ENCODE data around the gene LDLRAD4.

The LDLRAD4 gene

GRCh38 chr18:13218368-13218991 lies at the start of gene LDLRAD4:
TSS of gene LDLRAD4 (plus strand) at chr18:13218760.
- Histone ChIP-seq H3K27ac (ENCODE audit: low read depth, low read length) (no peak within 1 kb of the TSS), H3K9ac (ENCODE audit: low read depth in 1 of 2, low read length in 2 of 2) (peak within 1 kb of the TSS; percentile 44 to 84), H3K27me3 (ENCODE audit: control insufficient read depth in 1 of 2, insufficient read depth in 2 of 2, low read length in 2 of 2) (no peaks in the 10 kb centered on the region), H3K36me3 (ENCODE audit: control insufficient read depth in 1 of 2, insufficient read depth in 2 of 2, low read length in 2 of 2) (no peaks in the 10 kb centered on the region), H3K9me3 (ENCODE audit: control insufficient read depth in 1 of 2, low read length in 2 of 2) (no peaks in the 10 kb centered on the region), H3K4me1 (ENCODE audit: control insufficient read depth in 1 of 2, insufficient read depth in 2 of 2, low read length in 2 of 2) (peaks cover 48 to 52% of the 10 kb centered on the region in 2 donors), H3K4me3 (ENCODE audit: low read depth in 1 of 2, low read length in 2 of 2) (peak within 1 kb of the TSS; percentile 65 to 68)

DNA sequence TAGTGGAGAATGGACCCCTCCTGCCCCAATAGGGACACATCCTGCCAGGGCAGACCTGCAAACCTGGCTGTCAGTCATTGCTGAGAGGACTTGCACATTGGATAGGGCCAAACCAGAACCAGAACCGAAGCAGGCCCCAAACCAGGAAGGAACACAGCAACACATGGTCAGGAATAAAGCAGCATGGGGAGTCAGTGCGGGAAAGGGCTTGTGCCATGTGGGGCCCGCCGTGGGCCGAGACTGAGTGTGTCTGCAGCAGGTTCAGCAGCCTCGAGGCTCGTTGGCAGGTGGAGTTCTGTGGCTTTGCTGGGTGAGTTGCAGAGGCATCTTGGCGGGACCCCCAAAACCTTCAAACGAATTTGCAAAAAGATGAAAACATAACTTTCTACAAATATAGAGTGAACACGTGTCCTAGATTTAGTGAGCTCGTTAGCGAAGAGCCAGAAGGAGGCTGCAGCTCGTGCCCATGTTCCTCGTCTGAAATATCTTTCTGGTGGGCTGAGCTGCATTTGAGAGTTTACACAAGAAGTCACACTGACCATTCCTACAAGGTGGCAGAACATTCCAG lies 44.9 kb upstream of the LDLRAD4 start:
- H3K4me1 ChIP-seq (ENCODE audit: control insufficient read depth in 1 of 2, insufficient read depth in 2 of 2, low read length in 2 of 2), result peaks cover 11 to 23% of the 10 kb centered on the region in 2 donors
- H3K4me3 ChIP-seq (ENCODE audit: low read depth in 1 of 2, low read length in 2 of 2), result no peak overlapping the region
- H3K27ac ChIP-seq (ENCODE audit: low read depth, low read length), result no peak overlapping the region
- H3K9me3 ChIP-seq (ENCODE audit: control insufficient read depth in 1 of 2, low read length in 2 of 2), result no peaks in the 10 kb centered on the region
- no peak overlapping the region for H3K9ac ChIP-seq (ENCODE audit: low read depth in 1 of 2, low read length in 2 of 2)
- no peaks in the 10 kb centered on the region for H3K36me3 ChIP-seq (ENCODE audit: control insufficient read depth in 1 of 2, insufficient read depth in 2 of 2, low read length in 2 of 2)
- no peaks in the 10 kb centered on the region for H3K27me3 ChIP-seq (ENCODE audit: control insufficient read depth in 1 of 2, insufficient read depth in 2 of 2, low read length in 2 of 2)

- no peaks in the 10 kb centered on the region for H3K27me3 ChIP-seq (ENCODE audit: control insufficient read depth in 1 of 2, insufficient read depth in 2 of 2, low read length in 2 of 2)
- no peak overlapping the region for H3K27ac ChIP-seq (ENCODE audit: low read depth, low read length)
- H3K4me3 ChIP-seq (ENCODE audit: low read depth in 1 of 2, low read length in 2 of 2), result no peak overlapping the region
- no peaks in the 10 kb centered on the region for H3K9me3 ChIP-seq (ENCODE audit: control insufficient read depth in 1 of 2, low read length in 2 of 2)
- no peak overlapping the region for H3K9ac ChIP-seq (ENCODE audit: low read depth in 1 of 2, low read length in 2 of 2)
- H3K4me1 ChIP-seq (ENCODE audit: control insufficient read depth in 1 of 2, insufficient read depth in 2 of 2, low read length in 2 of 2), result peaks cover 22 to 37% of the 10 kb centered on the region in 2 donors
- no peaks in the 10 kb centered on the region for H3K36me3 ChIP-seq (ENCODE audit: control insufficient read depth in 1 of 2, insufficient read depth in 2 of 2, low read length in 2 of 2)
These were observed 43.3 kb upstream of the LDLRAD4 start for GRCh38 chr18:13175266-13175665.

GRCh38 chr18:13175754-13176210 lies 42.8 kb upstream of the LDLRAD4 start:
- H3K4me1 ChIP-seq (ENCODE audit: control insufficient read depth in 1 of 2, insufficient read depth in 2 of 2, low read length in 2 of 2), result peaks cover 22 to 37% of the 10 kb centered on the region in 2 donors
- no peaks in the 10 kb centered on the region for H3K27me3 ChIP-seq (ENCODE audit: control insufficient read depth in 1 of 2, insufficient read depth in 2 of 2, low read length in 2 of 2)
- no peak overlapping the region for H3K4me3 ChIP-seq (ENCODE audit: low read depth in 1 of 2, low read length in 2 of 2)
- H3K27ac ChIP-seq (ENCODE audit: low read depth, low read length), result no peak overlapping the region
- H3K36me3 ChIP-seq (ENCODE audit: control insufficient read depth in 1 of 2, insufficient read depth in 2 of 2, low read length in 2 of 2), result no peaks in the 10 kb centered on the region
- no peaks in the 10 kb centered on the region for H3K9me3 ChIP-seq (ENCODE audit: control insufficient read depth in 1 of 2, low read length in 2 of 2)
- H3K9ac ChIP-seq (ENCODE audit: low read depth in 1 of 2, low read length in 2 of 2), result no peak overlapping the region

DNA sequence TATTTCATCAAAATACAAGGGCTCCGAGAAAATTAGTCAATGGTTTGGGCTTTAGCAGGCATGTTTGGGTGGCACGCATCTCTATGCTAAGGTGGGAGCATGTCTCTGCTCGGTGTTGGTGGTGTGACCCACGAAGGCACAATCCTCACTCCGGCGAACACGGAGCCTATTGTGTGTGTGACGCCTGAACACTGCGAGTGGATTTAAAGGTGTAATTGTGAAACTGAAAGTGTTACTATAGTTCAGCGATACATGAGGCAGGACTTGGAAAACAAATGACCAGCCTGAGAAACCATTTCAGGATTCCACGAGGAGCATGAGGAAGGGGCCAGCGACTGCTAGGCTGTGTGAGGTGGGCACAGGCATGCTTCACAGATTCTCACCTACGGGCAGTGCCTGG lies 41.7 kb upstream of the LDLRAD4 start:
- Histone ChIP-seq H3K9ac (ENCODE audit: low read depth in 1 of 2, low read length in 2 of 2) (peak overlapping the region; percentile 54 to 63), H3K9me3 (ENCODE audit: control insufficient read depth in 1 of 2, low read length in 2 of 2) (no peaks in the 10 kb centered on the region), H3K4me3 (ENCODE audit: low read depth in 1 of 2, low read length in 2 of 2) (peak overlapping the region; percentile 65 to 71), H3K27ac (ENCODE audit: low read depth, low read length) (no peak overlapping the region), H3K4me1 (ENCODE audit: control insufficient read depth in 1 of 2, insufficient read depth in 2 of 2, low read length in 2 of 2) (peaks cover 22 to 40% of the 10 kb centered on the region in 2 donors), H3K36me3 (ENCODE audit: control insufficient read depth in 1 of 2, insufficient read depth in 2 of 2, low read length in 2 of 2) (no peaks in the 10 kb centered on the region), H3K27me3 (ENCODE audit: control insufficient read depth in 1 of 2, insufficient read depth in 2 of 2, low read length in 2 of 2) (no peaks in the 10 kb centered on the region)

GRCh38 chr18:13178197-13178596 lies 40.4 kb upstream of the LDLRAD4 start:
- Histone ChIP-seq H3K4me3 (ENCODE audit: low read depth in 1 of 2, low read length in 2 of 2) (no peak overlapping the region), H3K9ac (ENCODE audit: low read depth in 1 of 2, low read length in 2 of 2) (no peak overlapping the region), H3K36me3 (ENCODE audit: control insufficient read depth in 1 of 2, insufficient read depth in 2 of 2, low read length in 2 of 2) (no peaks in the 10 kb centered on the region), H3K9me3 (ENCODE audit: control insufficient read depth in 1 of 2, low read length in 2 of 2) (no peaks in the 10 kb centered on the region), H3K27ac (ENCODE audit: low read depth, low read length) (no peak overlapping the region), H3K4me1 (ENCODE audit: control insufficient read depth in 1 of 2, insufficient read depth in 2 of 2, low read length in 2 of 2) (peaks cover 22 to 44% of the 10 kb centered on the region in 2 donors), H3K27me3 (ENCODE audit: control insufficient read depth in 1 of 2, insufficient read depth in 2 of 2, low read length in 2 of 2) (no peaks in the 10 kb centered on the region)

DNA sequence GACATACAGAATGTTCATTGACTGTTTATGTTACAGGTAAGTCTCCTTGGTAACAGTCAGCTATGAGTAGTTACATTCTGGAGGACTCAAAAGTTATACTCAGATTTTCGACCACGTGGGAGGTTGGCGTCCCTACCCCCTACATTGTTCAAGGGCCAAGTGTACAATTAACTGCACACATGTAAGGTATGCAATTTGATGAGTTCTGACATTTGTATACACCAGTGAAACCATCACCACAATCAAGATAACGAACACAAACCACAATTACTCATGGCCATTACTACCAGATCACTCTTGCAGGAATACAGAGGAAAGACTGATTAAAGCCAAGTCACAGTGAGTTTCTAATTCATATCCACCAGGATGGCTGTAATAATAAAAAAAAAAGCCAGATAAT lies 39.6 kb upstream of the LDLRAD4 start:
- no peak overlapping the region for H3K9ac ChIP-seq (ENCODE audit: low read depth in 1 of 2, low read length in 2 of 2)
- H3K4me3 ChIP-seq (ENCODE audit: low read depth in 1 of 2, low read length in 2 of 2), result no peak overlapping the region
- H3K4me1 ChIP-seq (ENCODE audit: control insufficient read depth in 1 of 2, insufficient read depth in 2 of 2, low read length in 2 of 2), result peaks cover 22 to 44% of the 10 kb centered on the region in 2 donors
- H3K27ac ChIP-seq (ENCODE audit: low read depth, low read length), result no peak overlapping the region
- H3K36me3 ChIP-seq (ENCODE audit: control insufficient read depth in 1 of 2, insufficient read depth in 2 of 2, low read length in 2 of 2), result no peaks in the 10 kb centered on the region
- H3K27me3 ChIP-seq (ENCODE audit: control insufficient read depth in 1 of 2, insufficient read depth in 2 of 2, low read length in 2 of 2), result no peaks in the 10 kb centered on the region
- H3K9me3 ChIP-seq (ENCODE audit: control insufficient read depth in 1 of 2, low read length in 2 of 2), result no peaks in the 10 kb centered on the region

DNA sequence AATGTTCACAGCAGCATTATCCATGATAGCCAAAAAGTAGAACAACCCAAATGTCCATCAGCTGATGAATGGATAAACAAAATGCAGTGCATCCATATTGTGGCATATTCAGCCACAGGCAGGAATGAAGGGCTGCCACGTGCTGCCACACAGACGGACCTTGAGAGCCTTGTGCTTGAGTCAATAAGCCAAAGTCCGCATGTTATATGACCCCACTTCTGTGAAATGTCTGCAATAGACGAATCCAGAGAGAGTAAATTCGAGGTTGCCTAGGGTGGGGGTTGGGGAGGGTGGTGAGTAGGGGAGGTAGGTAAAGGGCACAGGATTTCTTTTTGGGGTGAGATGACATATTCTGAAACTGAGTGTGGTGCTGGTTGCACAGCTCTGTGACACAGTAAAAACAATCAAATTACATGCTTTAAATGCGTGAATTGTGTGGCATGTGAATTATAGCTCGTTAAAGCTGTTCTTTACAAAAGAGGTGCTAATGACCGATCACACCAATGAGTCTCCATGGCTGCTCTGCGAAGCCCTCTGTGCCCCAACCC lies 38.9 kb upstream of the LDLRAD4 start:
- Histone ChIP-seq H3K9me3 (ENCODE audit: control insufficient read depth in 1 of 2, low read length in 2 of 2) (no peaks in the 10 kb centered on the region), H3K4me3 (ENCODE audit: low read depth in 1 of 2, low read length in 2 of 2) (peak overlapping the region in 1 of 2 donors; percentile 16), H3K27me3 (ENCODE audit: control insufficient read depth in 1 of 2, insufficient read depth in 2 of 2, low read length in 2 of 2) (no peaks in the 10 kb centered on the region), H3K27ac (ENCODE audit: low read depth, low read length) (no peak overlapping the region), H3K36me3 (ENCODE audit: control insufficient read depth in 1 of 2, insufficient read depth in 2 of 2, low read length in 2 of 2) (no peaks in the 10 kb centered on the region), H3K9ac (ENCODE audit: low read depth in 1 of 2, low read length in 2 of 2) (no peak overlapping the region), H3K4me1 (ENCODE audit: control insufficient read depth in 1 of 2, insufficient read depth in 2 of 2, low read length in 2 of 2) (peaks cover 22 to 44% of the 10 kb centered on the region in 2 donors)

GRCh38 chr18:13180614-13181375 lies 37.8 kb upstream of the LDLRAD4 start:
- Histone ChIP-seq H3K36me3 (ENCODE audit: control insufficient read depth in 1 of 2, insufficient read depth in 2 of 2, low read length in 2 of 2) (no peaks in the 10 kb centered on the region), H3K4me3 (ENCODE audit: low read depth in 1 of 2, low read length in 2 of 2) (no peak overlapping the region), H3K4me1 (ENCODE audit: control insufficient read depth in 1 of 2, insufficient read depth in 2 of 2, low read length in 2 of 2) (peaks cover 22 to 40% of the 10 kb centered on the region in 2 donors), H3K9me3 (ENCODE audit: control insufficient read depth in 1 of 2, low read length in 2 of 2) (no peaks in the 10 kb centered on the region), H3K9ac (ENCODE audit: low read depth in 1 of 2, low read length in 2 of 2) (no peak overlapping the region), H3K27me3 (ENCODE audit: control insufficient read depth in 1 of 2, insufficient read depth in 2 of 2, low read length in 2 of 2) (no peaks in the 10 kb centered on the region), H3K27ac (ENCODE audit: low read depth, low read length) (no peak overlapping the region)

- no peak overlapping the region for H3K9ac ChIP-seq (ENCODE audit: low read depth in 1 of 2, low read length in 2 of 2)
- H3K36me3 ChIP-seq (ENCODE audit: control insufficient read depth in 1 of 2, insufficient read depth in 2 of 2, low read length in 2 of 2), result no peaks in the 10 kb centered on the region
- no peak overlapping the region for H3K27ac ChIP-seq (ENCODE audit: low read depth, low read length)
- no peaks in the 10 kb centered on the region for H3K9me3 ChIP-seq (ENCODE audit: control insufficient read depth in 1 of 2, low read length in 2 of 2)
- H3K4me1 ChIP-seq (ENCODE audit: control insufficient read depth in 1 of 2, insufficient read depth in 2 of 2, low read length in 2 of 2), result peaks cover 14 to 35% of the 10 kb centered on the region in 2 donors
- H3K27me3 ChIP-seq (ENCODE audit: control insufficient read depth in 1 of 2, insufficient read depth in 2 of 2, low read length in 2 of 2), result no peaks in the 10 kb centered on the region
- no peak overlapping the region for H3K4me3 ChIP-seq (ENCODE audit: low read depth in 1 of 2, low read length in 2 of 2)
These were observed 36.8 kb upstream of the LDLRAD4 start for GRCh38 chr18:13181765-13182164.

All from duodenal mucosa (tissue), 2 donors.